ENCODE measurements around the gene TMEM61.

GRCh38 chr1:55033265-55033614 is 52.8 kb downstream of the TMEM61 start:
- TF ChIP-seq CHD2 (IDR thresholded peaks at IDR 0.05; ENCODE audit: low read length, partially characterized antibody) (no peak), ZBTB33 (IDR thresholded peaks at IDR 0.05; ENCODE audit: borderline replicate concordance, low read depth) (no peak), RAD21 (IDR thresholded peaks at IDR 0.05; ENCODE audit: low read length) (no peak), ELF1 (IDR thresholded peaks at IDR 0.05) (no peak), CTCF (IDR thresholded peaks at IDR 0.05) (no peak), POLR2AphosphoS5 (IDR thresholded peaks at IDR 0.05; ENCODE audit: low read depth, low read length) (no peak), EZH2phosphoT487 (IDR thresholded peaks at IDR 0.05; ENCODE audit: borderline replicate concordance, low read depth) (no peak), EP300 (IDR thresholded peaks at IDR 0.05; ENCODE audit: borderline replicate concordance in 1 of 2, low read depth in 1 of 2, low read length in 1 of 2) (no peak), TAF1 (IDR thresholded peaks at IDR 0.05; ENCODE audit: borderline replicate concordance, low read depth, low read length) (no peak), MXI1 (IDR thresholded peaks at IDR 0.05; ENCODE audit: low read depth, low read length) (no peak)

Data from SK-N-SH (cell line).